HepG2 (cell line): ENCODE measurements around the gene EPHA4. TPM values are rescaled to one million over a fixed set of nuclear protein-coding genes. Genes with fewer than 3 reads are reported as not detected.

Experiments
- CBX5 ChIP-seq: sonication (generic); formaldehyde crosslinking; IDR thresholded peaks from 2 replicates; pipeline ENCODE4 v1.4.0; 2020; ENCODE audit warnings: missing genetic modification reagents, borderline replicate concordance
- EZH2 ChIP-seq: conservative IDR thresholded peaks from 2 replicates; pipeline ENCODE4 v1.6.1; 2012; ENCODE audit warnings: mild to moderate bottlenecking, low read depth, low read length, moderate library complexity
- FOXK2 ChIP-seq: fragments of 450-650 bp; IDR thresholded peaks from 2 replicates; pipeline ENCODE4 v1.6.1; 2016
- HDAC1 ChIP-seq: sonication (generic); formaldehyde crosslinking; IDR thresholded peaks from 2 replicates; pipeline ENCODE4 v1.5.1; 2020; ENCODE audit warnings: mild to moderate bottlenecking, missing genetic modification reagents
- HNRNPK ChIP-seq: fragments of 200-400 bp; formaldehyde crosslinking; IDR thresholded peaks from 2 replicates; pipeline ENCODE4 v1.6.1; 2018; ENCODE audit warnings: low read length, low read depth, moderate library complexity, mild to moderate bottlenecking; ENCODE audit not compliant: poor library complexity, severe bottlenecking
- HOXD1 ChIP-seq: sonication (generic); formaldehyde crosslinking; IDR thresholded peaks from 2 replicates; pipeline ENCODE4 v1.5.0; 2020; ENCODE audit warnings: missing genetic modification reagents
- JUNB ChIP-seq: sonication (generic); formaldehyde crosslinking; IDR thresholded peaks from 2 replicates; pipeline ENCODE4 v1.8.0; 2022; ENCODE audit warnings: missing genetic modification reagents, mild to moderate bottlenecking, borderline replicate concordance
- KDM4B ChIP-seq: sonication (generic); formaldehyde crosslinking; IDR thresholded peaks from 2 replicates; pipeline ENCODE4 v1.4.0; 2020; ENCODE audit warnings: missing genetic modification reagents
- MNT ChIP-seq: fragments of 450-650 bp; IDR thresholded peaks from 2 replicates; pipeline ENCODE4 v1.6.1; 2016
- NCOA1 ChIP-seq: sonication (generic); formaldehyde crosslinking; IDR thresholded peaks from 2 replicates; pipeline ENCODE4 v1.9.0; 2021; ENCODE audit warnings: missing genetic modification reagents
- NCOA2 ChIP-seq: sonication (generic); formaldehyde crosslinking; IDR thresholded peaks from 2 replicates; pipeline ENCODE4 v1.8.0; 2022; ENCODE audit warnings: inconsistent platforms
- NFIC ChIP-seq: IDR thresholded peaks from 2 replicates; pipeline ENCODE4 v1.6.1; 2012; ENCODE audit warnings: mild to moderate bottlenecking, low read length, inconsistent platforms
- NR2F2 ChIP-seq: IDR thresholded peaks from 2 replicates; pipeline ENCODE4 v1.6.1; 2012; ENCODE audit warnings: low read depth, inconsistent platforms, borderline replicate concordance
- PHF20 ChIP-seq: sonication (generic); formaldehyde crosslinking; IDR thresholded peaks from 2 replicates; pipeline ENCODE4 v1.5.0; 2020; ENCODE audit warnings: mild to moderate bottlenecking, missing genetic modification reagents
- TMF1 ChIP-seq: sonication (generic); formaldehyde crosslinking; IDR thresholded peaks from 2 replicates; pipeline ENCODE4 v1.8.1; 2022; ENCODE audit warnings: low read depth, missing genetic modification reagents
- ZFP62 ChIP-seq: sonication (generic); formaldehyde crosslinking; IDR thresholded peaks from 2 replicates; pipeline ENCODE4 v1.4.0; 2020; ENCODE audit warnings: missing genetic modification reagents
- ZHX2 ChIP-seq, 2 experiments: sonication (generic) in 1 of 2; formaldehyde crosslinking in 1 of 2; IDR thresholded peaks; 2 replicates each; pipeline versions ENCODE4 v1.6.1 to v1.9.0; 2014 to 2022; ENCODE audit warnings: antibody characterized with exemption in 1 of 2, borderline replicate concordance in 1 of 2, inconsistent platforms in 1 of 2, low read depth in 1 of 2, missing genetic modification reagents in 1 of 2
- ZNF225 ChIP-seq: sonication (generic); formaldehyde crosslinking; IDR thresholded peaks from 2 replicates; pipeline ENCODE4 v1.4.0; 2020; ENCODE audit warnings: mild to moderate bottlenecking, missing genetic modification reagents
- ZNF552 ChIP-seq: sonication (generic); formaldehyde crosslinking; IDR thresholded peaks from 2 replicates; pipeline ENCODE4 v1.9.0; 2022; ENCODE audit warnings: missing genetic modification reagents, mild to moderate bottlenecking, borderline replicate concordance
- ZNF619 ChIP-seq: sonication (generic); formaldehyde crosslinking; IDR thresholded peaks from 2 replicates; pipeline ENCODE4 v1.4.0; 2020; ENCODE audit warnings: mild to moderate bottlenecking, missing genetic modification reagents
- ZNF703 ChIP-seq: sonication (generic); formaldehyde crosslinking; IDR thresholded peaks from 2 replicates; pipeline ENCODE4 v1.5.1; 2020; ENCODE audit warnings: missing genetic modification reagents, mild to moderate bottlenecking, moderate library complexity, borderline replicate concordance
- ZNF781 ChIP-seq: sonication (generic); formaldehyde crosslinking; IDR thresholded peaks from 2 replicates; pipeline ENCODE4 v1.5.1; 2020; ENCODE audit warnings: borderline replicate concordance, mild to moderate bottlenecking, missing genetic modification reagents; ENCODE audit errors: not compliant biosample characterization
- polyA plus RNA-seq, 8 experiments: library from polyadenylated mRNA; depleted of rRNA in 3 of 8; stranded (reverse) in 7 of 8; unstranded in 1 of 8; fragments of >200 nt; fragmentation: Illumina TruSeq in 4 of 8; extraction: Trizol in 4 of 8; gene quantifications; 2 replicates each; pipeline versions ENCODE4 v1.2.1 to v1.2.3, GENCODE V29; 2011 to 2016; ENCODE audit warnings: low read depth in 4 of 8, missing spikeins in 1 of 8, mixed read lengths in 1 of 8; ENCODE audit not compliant: insufficient read depth in 1 of 8
- total RNA-seq, 5 experiments: library from RNA; depleted of rRNA; stranded (reverse); fragments of >200 nt; fragmentation: Illumina TruSeq; extraction: Trizol; gene quantifications; 2 replicates each; pipeline ENCODE4 v1.2.3, GENCODE V29; 2016; ENCODE audit warnings: low read depth in 1 of 5

The EPHA4 gene
- total and polyA plus RNA-seq, 2 of the 13 experiments (the other 11 are each of a cell fraction or from before 2014, with no cell fraction given), result not detected

- TF ChIP-seq PHF20 (CRISPR knock-in tag), result no peak
- TF ChIP-seq CBX5 (CRISPR knock-in tag), result 0 out of 2 replicates have a peak, but pooled peaks have one; percentile 52
- TF ChIP-seq KDM4B (CRISPR knock-in tag), result no peak
- TF ChIP-seq ZNF619 (CRISPR knock-in tag), result peak; percentile 47; the same call in 1 of the 2 replicates
- no peak for TF ChIP-seq NFIC
- TF ChIP-seq ZNF552 (CRISPR knock-in tag), result no peak
- TF ChIP-seq NR2F2, result no peak
- TF ChIP-seq EZH2, result peak; percentile 90
- no peak for TF ChIP-seq JUNB (CRISPR knock-in tag)
- no peak for TF ChIP-seq HOXD1 (CRISPR knock-in tag)
- TF ChIP-seq MNT, result no peak
- TF ChIP-seq ZNF703, result no peak
- TF ChIP-seq ZNF225 (CRISPR knock-in tag), result no peak
- 0 out of 2 replicates have a peak, but pooled peaks have one; percentile 55 for TF ChIP-seq NCOA1 (CRISPR knock-in tag)
- TF ChIP-seq HDAC1 (CRISPR knock-in tag), result peak; percentile 31; the same call in 1 of the 2 replicates
- TF ChIP-seq FOXK2, result no peak
- no peak for TF ChIP-seq TMF1
- no peak for TF ChIP-seq ZHX2 (IDR thresholded peaks at IDR 0.05; ENCODE audit: low read depth)
- no peak for TF ChIP-seq ZHX2 (CRISPR knock-in tag; IDR thresholded peaks at IDR 0.05; ENCODE audit: borderline replicate concordance)
- TF ChIP-seq NCOA2 (CRISPR knock-in tag), result peak; percentile 18; the same call in 1 of the 2 replicates
- TF ChIP-seq ZNF781 (CRISPR knock-in tag), result peak; percentile 71
- peak; percentile 25 for TF ChIP-seq HNRNPK
- no peak for TF ChIP-seq ZFP62
These were observed 1.5 kb upstream of the EPHA4 start (continued) for GRCh38 chr2:221573430-221574230.
